ENCODE measurements around the gene SPECC1L.

Gene SPECC1L

DNA sequence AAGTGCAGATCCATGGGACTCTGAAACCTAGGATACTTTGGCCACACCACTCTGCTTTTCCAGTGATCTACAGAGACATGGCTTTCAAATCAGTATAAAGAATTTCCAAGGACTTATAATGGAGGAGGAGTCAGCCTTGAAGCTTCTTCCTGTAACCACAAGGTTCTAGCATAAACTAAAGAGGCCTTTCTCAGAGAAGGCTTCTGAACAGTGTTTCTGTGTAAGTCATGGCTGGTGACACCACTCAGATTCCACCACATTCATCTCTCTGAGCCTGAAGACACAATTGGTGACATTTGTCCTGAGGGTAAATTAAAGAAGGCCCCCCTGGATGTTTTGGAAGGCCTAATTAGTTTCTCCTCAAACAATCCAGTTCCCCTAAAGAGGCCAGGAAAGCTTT lies 127.8 kb downstream of the SPECC1L start:
- DNase-seq (ENCODE audit: low read depth) = no peak

DNA sequence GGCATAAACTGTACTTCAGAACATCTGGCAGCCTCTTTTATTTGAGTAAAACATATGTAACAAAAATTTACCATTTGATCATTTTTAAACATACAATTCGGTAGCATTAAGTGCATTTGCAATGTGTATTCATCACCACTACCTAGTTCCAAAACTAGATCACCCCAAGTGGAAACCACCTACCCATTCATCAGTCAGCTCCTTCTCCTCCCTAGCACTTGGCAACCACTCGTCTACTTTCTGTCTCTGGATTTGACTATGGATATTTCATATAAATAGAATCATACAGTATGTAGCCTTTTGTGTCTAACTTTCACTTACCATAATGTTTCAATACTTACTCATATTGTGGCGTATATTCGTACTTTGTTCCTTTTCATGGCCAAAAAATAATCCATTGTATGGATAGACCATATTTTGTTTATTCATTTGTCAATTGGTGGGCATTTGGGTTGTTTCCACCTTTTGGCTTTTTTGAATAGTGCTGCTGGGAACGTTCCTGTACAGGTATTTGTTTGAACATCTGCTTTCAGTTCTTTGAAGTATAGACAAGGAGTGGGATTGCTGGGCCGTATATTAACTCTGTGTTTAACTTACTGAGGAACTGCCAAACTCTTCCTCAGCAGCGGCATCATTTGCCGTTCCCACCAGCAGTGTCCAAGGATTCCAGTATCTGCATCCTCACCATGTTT lies 129.5 kb downstream of the SPECC1L start:
- no peak for DNase-seq (ENCODE audit: low read depth)

DNA sequence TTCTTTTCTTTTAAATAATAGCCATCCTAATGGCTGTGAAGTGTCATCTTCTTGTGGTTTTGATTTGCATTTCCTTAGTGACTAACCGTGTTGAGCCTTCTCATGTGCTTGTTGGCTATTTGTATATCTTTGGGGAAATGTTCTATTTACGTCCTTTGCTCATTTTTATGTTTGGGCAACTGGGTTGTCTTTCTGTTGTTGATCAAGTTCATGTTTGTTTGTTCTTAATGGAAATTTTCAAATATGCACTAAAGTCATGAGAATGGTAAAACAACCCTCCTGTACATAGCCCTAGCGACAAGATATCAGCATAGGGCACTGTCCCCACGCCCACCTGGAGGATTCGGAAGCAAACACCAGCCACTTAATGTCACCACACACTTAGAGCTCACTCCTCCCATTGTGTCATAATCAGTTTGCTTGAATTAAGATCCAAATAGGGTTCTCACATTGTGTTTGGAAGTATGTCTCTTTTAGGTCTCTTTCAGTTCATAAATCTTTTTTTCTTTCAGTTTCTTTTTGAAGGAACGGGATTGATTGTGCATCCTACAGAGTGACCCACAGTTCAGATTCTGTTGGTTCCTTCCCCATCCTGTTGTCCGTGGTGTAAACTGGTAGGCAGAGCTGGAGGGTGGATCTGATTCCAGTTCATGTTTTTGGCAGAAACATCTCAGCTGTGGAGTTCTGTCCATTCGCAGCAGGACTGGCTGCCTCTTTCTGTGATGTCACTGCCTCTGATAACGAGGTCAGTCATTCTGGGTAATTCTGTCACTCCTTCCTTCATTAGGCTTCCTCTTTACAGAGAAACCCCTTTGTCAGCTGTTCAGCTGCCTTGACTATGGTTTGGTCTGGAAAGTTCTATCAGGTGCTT lies 130.3 kb downstream of the SPECC1L start:
- no peak for DNase-seq (ENCODE audit: low read depth)

DNA sequence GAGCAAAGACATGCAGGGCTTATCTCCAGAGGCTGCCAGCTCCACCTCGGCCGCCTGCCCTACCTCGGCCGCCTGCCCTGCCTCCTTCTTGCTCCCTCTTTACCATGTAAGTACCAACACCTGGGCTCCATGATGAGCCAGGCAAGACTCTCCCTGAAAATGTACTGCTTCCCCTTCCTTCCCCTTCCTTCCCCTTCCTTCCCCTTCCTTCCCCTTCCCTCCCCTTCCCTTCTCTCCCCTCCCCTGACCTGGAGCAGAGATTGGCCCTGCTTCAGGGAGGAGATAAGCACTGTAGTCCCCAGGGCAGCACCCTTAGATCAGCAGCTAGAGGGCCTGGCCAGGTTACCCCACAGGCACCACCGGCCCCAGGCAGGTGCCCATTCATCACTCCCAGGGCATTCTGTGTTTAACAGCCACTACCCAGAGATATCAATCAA lies 131.3 kb downstream of the SPECC1L start:
- DNase-seq (ENCODE audit: low read depth) = no peak

DNA sequence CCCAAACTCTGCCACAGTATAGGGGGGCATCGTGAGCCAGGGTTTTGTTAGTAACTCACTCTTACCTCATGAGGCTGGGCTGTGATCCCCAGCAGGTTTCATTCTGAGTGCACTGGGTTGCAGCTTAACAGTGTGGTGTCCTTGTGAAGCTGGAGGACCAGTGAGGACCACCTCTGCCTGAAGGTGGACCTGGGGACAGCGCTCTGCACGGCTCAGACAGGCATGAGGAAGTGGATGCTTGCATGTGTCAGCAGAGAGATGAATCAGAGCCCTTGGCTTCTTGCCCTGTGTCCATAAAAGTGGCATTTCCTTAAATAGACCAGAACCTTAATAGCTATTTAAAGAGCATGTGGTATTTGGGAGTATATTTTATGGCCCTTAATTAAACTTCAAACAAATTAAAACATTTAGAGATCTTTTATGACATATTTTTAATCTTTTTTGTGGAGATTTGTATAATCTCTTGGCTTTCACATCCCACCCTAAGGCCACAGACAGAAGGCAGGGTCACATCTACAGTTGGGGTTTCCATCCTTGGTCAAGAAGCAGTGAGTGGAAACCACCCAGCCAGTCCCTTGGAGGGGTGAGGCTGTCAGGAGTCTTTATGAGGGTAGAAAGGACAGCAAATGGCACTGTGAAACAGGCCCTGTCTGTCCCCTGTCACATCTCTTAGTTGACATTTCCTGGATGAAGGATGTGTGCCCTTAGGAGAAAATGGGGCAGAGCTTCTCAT lies 132.0 kb downstream of the SPECC1L start:
- DNase-seq (ENCODE audit: low read depth) = no peak

DNA sequence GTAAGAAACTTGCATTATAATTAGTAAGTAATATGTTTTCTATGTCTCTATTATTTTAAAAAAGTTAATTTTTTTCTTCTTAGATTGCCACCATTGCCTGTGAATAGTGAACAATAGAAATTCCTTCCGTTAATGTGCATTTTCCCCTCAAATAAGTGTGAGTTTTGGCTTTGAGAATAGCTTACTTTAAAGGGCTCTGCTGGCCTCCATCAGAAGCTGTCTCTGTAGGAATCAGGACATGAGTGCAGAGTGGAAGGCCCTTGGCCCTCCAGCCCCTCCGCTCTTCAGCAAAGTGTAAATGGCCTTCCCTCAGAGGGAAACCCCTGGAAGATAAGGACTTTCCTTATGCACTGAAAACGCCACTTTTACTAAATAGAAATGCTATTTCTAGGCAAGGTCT lies 132.7 kb downstream of the SPECC1L start:
- DNase-seq (ENCODE audit: low read depth) = no peak

DNA sequence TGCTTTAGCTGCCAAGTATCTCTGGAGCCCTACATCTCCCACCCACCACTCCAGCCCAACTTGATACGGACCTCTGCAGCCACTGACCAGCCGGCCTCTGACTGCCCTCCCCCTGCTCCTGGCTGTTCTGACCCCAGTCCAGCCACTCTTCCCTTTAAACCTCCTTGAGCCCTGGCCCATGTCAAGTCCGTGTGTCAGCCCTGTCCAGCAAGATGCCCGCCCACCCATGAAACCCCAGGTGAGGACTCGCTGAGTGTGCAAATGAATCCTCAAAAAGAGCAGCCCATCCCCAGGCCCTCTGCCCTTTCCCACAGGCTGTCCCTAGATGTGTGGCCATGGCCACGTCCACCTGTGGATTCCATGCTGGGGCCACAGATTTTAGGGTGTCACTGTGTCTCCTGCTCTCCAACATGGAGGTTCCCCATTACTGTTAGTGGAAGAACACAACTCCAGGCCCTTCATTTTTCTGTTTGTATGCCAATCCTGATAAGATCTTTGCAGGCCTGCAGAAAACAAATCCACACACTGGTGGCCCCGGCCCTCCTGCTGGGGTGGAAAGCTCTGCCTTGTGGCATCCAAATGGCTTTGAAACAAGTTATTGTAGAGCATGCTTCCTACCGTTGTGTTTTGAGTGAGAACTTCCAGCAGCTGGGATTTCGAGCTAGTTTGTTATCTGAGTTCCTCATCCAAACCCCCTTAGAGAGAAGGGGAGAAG lies 134.1 kb downstream of the SPECC1L start:
- DNase-seq (ENCODE audit: low read depth) = no peak

DNA sequence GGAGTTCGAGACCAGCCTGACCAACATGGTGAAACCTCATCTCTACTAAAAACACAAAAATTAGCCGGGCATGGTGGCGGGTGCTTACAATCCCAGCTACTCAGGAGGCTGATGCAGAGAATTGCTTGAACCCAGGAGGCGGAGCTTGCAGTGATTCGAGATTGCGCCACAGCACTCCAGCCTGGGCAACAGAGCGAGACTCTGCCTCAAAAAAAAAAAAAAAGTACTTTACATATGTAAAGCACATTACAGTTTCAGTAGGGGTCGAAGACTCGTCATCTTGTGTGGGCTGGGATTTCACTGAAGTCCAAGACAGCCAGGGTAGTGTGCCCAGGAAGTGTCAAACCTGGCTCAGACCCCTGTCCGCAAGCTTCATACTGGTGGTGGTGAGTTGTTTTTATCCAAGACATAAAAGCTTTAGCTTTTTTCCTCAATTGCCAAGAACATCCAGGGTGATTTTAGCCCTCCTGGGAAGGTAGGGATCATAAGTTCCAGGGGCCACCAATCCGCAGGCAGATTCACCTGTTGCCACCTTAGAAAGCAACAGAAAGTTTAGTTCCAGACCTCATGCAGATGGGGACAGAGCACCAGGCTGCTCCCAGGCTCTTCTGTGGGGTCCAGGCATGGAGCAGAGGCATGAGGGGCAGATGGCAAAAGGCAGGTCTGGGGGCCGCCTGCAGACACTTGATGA lies 135.1 kb downstream of the SPECC1L start:
- no peak for DNase-seq (ENCODE audit: low read depth)

DNA sequence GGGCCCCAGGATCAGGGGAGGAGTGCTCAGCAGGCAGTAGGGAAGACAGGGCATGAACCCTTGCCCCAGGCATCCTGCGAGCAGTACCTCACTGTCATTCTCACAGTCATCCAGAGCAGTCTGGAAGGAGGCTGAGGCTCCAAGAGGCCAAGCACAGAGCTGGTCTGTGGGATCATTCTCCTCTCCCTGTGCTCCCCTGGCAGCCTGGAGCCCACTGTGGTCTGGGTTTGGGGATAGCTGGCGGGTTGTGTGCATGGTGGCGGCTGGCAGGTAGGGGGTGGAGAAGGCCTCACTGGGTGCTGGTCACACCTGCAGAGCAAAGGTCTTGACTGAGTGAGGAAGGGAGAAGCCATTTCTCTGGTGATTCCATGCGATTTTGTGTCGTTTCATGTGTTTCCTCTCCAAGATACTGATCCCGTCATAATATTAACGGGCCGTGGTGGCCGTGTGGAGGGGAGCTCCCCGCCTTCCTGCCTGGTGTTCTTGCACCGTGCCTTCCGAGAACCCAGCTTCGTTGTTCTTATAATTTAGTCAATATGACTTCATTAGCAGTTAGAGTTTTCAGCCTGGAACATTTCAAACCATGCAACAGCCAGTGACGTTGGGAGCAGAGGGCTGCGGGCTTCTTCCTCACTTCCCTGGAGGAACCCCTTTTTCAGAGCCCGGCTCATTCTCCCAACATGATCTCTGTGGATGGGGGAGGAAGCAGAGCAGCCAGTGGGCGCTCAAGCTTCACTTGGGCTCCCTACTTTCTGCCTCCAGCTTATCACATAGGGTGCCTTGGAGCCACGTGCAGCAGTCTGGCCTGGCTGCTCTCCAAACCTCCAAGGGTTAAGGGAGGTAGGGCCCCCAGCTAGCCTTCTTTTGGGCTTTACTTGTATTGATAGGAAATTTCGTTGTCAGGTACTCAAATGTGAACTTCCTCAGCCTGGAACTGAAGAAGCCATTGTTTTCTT lies 136.0 kb downstream of the SPECC1L start:
- DNase-seq (ENCODE audit: low read depth) = no peak

DNA sequence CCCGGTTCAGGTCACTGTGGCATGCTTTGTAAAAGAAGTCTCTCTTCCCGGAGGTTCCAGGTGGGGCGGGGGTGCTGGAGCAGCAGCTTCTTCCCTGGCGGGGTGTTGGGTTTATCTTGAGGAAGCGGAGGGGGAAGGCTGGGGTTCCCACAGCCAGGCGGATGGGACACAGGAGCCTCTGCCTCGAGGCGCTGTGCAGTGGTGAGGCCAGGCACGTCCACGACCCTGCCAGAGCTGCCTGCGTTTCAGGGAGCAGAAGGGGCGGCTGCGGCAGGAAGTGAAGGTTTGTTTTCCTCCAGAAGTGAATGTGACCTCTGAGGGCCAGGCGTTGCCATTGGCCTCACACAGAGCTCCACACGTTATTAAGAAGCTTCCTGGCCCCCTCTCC lies 136.6 kb downstream of the SPECC1L start:
- no peak for DNase-seq (ENCODE audit: low read depth)

DNA sequence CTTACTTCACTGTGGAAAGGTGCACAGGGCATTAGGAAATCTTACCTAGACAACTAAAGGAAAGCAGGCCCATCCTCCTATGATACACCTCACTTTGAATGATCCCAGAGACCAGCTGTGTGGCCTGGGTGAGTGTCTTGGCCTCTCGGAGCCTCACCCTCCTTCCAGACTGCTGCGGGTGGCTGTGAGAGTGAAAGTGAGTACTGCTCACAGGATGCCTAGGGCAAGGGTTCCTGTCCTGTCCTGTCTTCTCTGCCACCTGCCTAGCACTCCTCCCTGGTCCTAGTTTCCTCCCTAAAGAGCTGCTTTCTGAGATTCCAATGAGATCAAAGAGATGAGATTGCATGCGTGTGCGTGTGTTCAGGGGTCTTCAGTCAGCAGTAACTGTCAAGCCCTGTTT lies 137.3 kb downstream of the SPECC1L start:
- DNase-seq (ENCODE audit: low read depth) = no peak

DNA sequence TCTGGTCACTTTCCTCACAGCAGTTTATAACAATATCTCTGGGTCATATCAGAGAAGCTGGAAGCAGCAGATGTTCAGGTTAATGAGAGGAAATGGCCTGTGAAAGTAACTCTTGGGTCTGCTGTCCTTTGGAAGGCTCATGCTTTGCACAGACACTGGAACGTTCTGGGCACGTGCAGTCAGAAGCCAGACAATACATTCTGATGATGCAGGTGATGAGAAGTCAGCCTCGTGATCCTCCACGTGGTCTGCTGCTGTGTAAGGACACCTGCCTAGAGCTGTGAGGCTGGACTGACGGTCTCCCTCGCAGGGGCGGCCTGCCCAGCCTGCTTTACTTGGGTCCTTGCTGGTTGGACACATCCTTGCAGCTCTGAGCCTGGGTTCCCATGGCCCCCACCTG lies 138.0 kb downstream of the SPECC1L start:
- DNase-seq (ENCODE audit: low read depth) = no peak

DNA sequence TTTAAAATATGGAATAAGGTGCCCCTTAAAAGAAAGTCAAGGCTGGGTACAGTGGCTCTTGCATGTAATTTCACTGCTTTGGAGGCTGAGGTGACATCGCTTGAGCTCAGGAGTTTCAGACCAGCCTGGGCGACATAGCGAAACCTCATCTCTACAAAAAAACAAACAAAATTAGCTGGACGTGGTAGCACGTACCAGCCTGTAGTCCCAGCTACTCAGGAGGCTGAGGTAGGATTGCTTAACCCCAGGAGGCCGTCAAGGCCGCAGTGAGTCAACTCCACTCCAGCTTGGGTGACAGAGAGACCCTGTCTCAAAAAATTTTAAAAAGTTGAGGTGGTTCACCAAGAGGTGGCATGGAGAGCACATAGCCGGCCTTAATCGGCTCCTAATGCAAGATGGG lies 139.1 kb downstream of the SPECC1L start:
- DNase-seq (ENCODE audit: low read depth) = no peak

DNA sequence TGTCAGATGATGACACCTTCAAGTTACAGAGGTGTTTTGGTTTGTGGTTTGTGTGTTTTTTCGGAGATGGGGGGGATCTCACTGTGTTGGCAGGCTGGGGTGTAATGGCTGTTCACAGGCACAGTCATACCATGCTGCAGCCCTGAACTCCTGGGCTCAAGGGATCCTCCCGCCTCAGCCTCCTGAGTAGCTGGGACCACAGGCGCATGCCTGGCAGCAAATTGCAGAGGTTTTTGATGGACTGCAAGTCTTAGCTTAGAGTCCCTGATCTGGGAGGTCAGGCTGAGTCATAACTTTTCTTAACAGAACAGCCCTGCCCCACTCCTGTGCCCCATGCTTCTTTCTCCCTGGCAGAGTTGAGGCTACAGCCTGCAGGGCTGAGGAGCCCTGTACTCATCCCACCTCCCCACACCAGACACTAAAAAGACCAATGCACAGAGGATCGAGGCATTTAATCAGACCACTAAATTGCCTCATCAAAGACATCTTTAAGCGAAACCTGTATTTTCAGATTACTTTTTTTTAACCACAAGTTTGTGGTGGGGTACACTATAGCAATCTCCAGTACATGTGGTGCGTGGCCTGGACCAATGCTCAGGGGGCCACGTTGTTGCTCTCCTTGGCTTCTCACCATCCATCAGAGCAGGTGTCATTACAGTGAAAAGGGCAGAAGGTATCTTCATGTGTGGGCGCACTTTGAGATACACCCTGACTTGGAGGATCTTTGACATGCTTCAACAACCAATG lies 139.7 kb downstream of the SPECC1L start:
- no peak for DNase-seq (ENCODE audit: low read depth)

DNA sequence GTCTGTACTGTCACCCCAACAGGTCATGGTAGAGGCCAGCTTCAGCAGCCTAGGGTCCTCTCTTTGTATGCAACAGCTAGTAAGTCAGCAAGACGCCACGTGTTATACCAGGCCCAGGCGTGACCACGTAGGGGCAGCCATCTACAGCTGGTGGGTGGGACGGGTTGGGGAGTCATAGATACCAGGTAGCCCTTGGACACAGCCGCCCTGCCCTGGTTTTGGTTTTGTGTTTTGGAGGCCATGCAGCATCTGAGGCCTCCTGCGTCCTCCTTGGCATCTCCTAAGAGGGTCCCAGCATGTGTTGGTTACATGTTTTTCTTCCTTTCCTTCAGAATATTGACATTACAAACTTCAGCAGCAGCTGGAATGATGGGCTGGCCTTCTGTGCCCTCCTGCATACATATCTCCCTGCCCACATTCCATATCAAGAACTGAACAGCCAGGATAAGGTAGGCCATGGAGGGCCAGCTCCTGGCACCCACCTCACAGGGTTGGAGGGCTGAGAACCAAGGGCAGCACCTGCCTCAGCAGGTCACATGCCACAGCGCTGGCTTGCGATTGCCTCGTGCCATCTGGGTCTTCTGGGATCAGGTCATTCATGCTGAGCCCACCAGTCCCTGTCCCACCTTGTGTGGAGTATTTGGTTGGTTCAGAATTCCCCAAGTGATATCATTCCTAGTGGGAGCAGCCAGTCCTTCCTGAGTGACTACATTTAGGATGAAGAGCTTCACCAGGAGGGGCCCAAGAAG lies 140.8 kb downstream of the SPECC1L start:
- DNase-seq (ENCODE audit: low read depth) = no peak

DNA sequence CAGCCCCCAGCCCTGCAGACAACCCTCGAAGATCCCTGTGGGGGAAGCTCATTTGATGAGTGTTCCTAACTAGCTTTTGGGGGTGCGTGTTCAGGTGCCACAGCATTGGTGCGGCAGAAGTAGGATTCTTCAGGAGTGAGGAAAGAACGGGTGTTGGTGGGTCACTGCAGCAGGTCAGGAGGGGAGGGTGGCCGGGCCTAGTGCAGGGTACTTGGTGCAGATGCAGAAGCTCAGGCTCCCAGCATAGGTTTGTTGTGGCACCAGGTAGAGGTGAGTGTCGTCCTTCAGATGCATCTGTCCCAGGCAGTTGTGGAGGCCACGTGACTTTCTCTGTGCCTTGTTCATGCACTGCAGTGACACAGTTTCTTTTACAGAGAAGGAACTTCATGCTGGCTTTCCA lies 141.6 kb downstream of the SPECC1L start:
- no peak for DNase-seq (ENCODE audit: low read depth)

DNA sequence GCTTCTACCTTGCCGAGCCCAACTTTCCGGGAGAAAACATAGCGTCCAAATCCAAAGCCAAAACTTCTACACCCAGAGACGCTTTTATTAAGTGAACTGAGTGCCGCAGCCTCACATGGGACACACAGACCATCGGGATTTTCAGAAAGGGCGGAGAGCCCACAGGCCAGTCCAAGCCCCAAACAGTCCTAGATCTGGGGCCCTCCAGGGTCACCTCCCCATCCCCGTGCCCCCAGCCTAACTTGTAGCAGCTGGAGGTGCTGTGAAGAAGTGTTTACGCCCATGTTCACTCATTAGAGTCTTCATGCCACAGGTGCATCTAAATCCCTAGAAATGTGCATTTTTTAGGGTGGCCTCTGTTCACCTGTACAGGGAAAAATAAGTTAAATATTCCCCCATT lies 142.6 kb downstream of the SPECC1L start:
- DNase-seq (ENCODE audit: low read depth) = no peak

DNA sequence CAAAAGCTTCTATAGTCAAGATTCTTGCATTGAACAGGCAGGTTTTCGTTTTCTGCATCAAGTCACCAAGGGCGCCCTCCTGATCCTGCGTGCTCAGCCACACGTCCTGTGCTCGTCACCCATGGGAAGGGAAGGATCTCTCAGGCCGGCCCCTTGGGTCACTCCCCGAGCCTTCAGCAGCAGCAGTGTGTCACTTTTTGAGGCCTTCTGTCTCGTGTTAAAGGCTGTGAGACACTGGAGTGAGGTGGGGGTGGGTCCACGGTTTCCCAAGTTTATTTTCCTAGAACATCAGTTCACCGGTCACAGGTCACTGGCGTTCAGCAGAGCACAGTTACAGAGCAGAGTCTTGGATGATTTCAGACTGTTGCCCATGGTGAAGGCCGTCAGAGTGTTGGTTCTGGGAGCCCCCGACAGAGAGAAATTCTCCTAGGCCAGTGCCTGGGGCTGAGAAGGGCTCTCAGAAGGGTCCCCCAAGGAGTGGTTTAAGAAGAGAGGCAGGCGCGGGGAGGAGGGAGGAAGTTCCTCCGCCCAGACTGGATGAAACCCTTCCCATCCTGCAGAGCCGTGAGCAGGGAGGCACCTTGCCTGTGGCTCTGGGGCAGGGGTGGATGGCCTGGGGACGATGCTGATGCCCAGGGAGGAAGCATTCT lies 143.2 kb downstream of the SPECC1L start:
- DNase-seq (ENCODE audit: low read depth) = no peak

Data from activated T-helper 9 cell treated with anti-CD3 and anti-CD28 coated beads, Interleukin-2, amount 50 U/mL, for 16 hours (primary cell).